Left hindlimb (tissue), 1 donor: ENCODE measurements around the gene HSD17B12.

ENCODE experiments used
- DNase-seq: peaks from one replicate; pipeline ENCODE4 v3.0.0-alpha.2; 2018

The HSD17B12 gene

DNA sequence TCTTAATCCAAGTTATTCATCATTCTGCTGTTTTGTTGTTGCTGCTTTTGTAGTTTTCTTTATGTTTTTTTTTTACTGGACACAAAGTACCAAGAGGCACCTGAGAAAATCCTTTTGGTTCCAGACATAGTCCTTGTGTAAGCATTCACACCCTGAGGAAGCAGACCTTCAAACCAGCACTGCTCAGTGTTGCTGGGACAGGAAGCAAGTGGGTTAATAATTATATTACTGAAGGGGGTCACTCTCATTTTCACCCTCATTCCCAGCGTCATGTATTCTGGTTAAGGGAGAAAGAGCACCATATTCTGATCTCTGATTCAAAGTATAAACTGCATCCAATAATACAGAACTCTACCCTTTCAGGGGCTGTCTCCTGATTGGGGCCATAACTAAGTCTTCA lies 194.2 kb downstream of the HSD17B12 start:
- DNase-seq: no peak

DNA sequence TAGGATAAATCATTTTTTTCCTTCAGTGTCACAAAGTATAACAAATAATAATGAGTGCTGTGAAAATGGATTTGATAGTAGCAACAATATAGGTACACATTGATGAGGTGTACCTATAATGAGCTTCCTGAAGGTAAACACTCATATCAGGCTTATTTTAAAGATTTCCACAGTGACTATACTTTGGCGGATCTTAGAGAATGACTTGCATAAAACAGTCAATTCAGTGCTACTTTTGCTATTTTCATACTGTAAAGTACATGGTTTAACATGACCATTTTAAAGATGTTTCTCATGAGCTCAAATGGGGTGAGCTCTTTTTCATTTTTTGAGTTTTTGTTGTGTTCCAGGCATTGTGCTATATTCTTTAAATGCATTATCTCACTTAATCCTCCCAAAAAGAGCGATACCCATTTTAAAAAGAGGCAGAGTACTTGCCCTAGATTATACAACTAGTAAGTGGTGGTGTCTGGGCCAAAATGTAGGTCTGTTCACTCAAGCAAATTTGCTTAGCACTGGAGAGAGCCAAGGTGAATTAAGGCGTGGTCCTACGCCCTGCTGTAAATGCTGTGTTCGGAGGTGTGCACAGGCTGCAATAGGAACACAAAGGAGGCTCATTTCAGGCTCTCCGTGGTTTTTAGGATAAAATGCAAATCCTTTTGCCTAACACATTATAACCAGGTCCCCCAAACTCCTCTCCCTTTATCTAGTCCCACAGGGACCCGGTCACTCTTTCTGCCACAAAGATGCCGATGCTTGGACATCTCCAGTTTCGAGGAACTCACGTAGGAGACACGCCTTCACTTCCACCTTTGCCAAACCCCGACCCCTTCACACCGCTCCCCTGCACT lies 199.5 kb downstream of the HSD17B12 start:
- DNase-seq: no peak

DNA sequence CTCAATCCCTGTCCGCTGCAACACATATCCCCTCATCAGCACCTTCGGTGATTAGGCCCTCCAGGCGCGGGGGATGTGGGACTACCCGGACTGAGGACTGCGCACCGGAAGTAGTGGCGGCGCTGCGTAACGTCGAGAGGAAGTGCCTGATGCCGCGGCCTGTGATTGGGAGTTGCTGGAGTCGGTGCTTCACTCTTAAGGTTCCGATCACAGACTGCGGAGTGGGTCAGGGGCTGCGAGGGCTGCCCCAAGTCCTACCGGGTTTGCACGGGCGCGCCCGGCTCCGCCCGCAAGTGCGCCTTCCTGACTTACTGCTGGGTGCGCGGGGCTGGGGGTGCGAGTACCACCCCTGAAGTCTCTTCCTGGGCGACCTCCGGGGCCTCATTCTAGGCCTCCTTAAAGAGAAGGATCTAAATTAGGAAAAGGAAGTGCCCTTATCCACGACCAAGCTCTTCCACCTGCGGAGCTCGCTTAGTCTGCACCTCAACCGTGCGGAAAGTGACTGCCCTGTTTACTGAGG lies 200.2 kb downstream of the HSD17B12 start, which contains the start of gene ALKBH3:
ALKBH3 (plus strand) TSS at position 192 of the 520 bp plus-strand sequence. CDS start 1,822 bp downstream, outside the sequence.
- peak; percentile 92 for DNase-seq

DNA sequence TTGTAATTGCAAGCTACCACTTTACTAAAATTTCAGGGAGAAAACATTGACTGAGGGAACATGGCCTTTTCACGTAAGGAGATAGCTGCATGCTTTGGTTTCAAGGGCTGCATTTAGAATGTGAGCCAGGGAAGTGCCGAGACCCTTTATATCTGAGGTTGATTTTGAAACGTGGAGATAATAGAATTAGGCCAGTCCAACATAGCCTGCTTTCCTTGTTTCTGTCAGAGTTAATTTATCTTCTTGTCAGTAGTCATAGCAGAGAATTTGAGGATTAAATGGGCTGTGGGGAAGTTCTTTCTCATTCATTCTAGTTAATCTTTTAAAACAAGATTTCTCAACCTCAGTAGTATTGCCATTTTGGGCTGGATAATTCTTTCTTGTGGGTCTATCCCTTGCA lies 212.3 kb downstream of the HSD17B12 start:
- no peak for DNase-seq

- no peak for DNase-seq
These were observed 214.0 kb downstream of the HSD17B12 start for GRCh38 chr11:43894546-43894945.

DNA sequence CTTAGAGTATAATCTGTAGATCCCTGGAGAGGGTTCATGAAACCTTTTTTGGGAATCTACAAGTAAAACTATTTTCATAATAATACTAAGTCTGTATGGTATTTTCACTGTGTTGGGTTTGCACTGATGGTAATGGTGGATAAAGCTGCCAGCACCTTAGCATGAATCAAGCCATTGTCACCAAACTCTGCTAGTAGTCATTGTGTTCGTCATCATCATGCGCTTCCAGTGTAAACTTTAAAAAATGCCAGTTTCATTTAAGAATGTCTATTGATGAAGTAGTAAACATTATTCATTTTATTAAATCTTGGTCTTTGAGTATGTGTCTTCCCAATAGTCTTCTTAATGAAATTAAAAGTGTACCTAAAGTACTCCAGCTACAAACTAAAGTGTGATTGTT lies 215.1 kb downstream of the HSD17B12 start:
- no peak for DNase-seq

DNA sequence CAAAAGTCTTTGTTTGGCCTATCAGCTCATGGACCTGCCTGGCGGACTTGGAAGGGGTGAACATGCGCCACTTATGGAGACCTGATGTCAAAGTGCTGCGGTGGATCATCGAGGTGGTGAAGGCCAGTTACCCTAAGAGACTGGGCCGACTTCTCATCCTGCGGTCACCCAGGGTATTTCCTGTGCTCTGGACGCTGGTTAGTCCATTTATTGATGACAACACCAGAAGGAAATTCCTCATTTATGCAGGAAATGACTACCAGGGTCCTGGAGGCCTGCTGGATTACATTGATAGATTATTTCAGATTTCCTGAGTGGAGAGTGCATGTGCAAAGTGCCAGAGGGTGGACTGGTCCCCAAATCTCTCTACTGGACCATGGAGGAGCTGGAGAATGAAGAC lies 218.0 kb downstream of the HSD17B12 start:
- DNase-seq: no peak

DNA sequence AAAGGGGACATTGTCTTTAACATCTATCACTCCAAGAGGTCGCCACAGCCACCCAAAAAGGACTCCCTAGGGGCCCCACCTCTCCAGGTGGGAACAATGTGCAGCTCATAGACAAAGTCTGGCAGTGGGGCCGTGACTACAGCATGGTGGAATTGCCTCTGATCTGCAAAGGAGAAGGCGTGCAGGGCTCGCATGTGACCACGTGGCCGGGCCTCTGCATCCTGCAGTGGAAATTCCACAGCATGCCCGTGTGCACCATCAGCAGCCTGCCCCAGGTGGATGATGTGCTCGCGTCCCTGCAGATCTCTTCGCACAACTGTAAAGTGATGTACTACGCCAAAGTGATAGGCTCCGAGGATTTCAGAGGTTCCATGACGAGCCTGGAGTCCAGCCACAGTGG lies 218.6 kb downstream of the HSD17B12 start:
- no peak for DNase-seq

DNA sequence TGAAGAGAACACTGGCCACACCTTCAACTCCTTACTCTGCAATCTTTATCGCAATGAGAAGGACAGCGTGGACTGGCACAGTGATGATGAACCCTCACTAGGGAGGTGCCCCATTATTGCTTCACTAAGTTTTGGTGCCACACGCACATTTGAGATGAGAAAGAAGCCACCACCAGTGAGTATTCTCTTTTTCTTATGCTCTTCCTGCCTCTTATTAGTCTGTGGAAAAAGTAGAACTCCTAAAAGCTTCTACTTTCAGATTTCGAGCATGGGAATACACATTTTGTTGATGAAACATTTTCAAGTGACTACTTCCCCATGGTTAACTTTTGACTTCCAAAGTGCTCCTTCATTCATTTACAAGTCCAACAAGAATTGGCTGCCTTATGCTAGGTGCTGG lies 221.0 kb downstream of the HSD17B12 start:
- DNase-seq: no peak

DNA sequence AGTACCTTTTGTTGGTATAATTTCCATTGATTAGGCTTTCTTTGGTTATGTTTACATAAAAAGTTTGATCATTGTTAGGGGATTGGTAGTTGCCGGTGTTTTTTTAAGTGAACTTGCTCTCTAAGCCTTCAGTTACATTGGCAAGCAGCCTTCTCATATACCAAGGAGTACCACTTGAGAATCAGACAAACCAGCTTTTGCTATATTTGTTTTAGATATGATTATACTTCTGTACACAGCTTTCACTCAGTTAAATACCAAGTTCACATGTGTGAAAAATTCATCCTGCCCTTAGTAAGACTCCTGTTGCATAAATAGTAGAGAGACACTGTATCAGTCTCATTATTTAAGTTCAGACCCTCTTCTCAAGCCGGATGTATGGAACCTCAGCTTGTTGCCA lies 222.5 kb downstream of the HSD17B12 start:
- DNase-seq: no peak

DNA sequence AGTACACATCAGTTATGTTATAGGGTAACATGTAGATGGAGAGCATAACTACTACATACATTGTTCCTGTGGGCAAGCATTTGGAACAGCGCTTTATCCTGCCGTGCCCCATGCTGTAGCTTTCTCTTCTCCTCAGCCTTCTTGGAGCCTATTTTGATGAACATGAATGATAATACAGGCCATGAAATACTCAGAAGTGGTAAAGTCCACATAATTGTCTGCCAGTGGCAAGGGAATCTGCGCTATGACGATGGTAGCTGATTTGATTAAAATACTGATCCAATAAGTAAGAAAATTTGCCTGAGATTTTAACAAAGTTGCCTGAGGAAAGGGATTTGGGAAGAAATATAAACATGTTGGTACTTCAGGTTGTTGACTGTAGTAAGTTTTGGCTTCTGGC lies 223.4 kb downstream of the HSD17B12 start:
- DNase-seq: no peak

DNA sequence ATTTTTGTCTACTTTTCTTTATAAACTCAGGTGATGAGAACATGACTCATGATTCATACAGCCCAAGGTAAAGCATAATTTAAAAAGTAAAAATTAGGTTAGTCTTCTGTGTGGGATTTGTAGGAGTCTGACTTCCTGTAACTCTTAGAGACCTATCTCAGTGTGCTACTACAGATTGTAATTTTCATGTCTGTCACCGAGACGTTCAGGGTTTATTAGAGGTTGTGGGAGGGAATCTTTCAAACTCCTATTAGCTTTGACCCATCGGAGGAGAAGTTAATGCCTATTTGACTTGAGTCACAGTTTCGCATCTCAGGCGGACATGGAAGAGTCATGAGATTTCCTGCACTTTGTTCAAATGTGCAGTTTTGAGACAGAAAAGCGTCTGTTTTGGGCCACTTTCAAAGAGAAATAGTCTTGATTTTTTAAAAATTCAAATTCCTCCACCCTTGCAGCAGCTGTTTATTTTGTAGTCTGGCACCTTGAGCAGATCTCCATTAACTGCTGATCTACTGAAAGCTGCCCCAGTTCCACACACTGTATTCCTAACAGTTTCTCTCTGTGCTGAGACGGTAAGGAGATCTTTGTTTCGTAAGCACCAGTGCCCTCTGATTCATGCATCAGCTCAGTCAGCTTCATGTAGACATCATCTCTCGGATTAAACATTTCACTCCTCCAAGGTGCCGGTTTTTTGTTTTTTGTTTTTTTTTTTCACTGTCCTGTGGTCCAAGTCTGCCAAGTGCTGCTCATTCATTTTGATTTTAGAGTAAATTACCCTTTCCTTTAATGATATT lies 224.4 kb downstream of the HSD17B12 start:
- DNase-seq: no peak

DNA sequence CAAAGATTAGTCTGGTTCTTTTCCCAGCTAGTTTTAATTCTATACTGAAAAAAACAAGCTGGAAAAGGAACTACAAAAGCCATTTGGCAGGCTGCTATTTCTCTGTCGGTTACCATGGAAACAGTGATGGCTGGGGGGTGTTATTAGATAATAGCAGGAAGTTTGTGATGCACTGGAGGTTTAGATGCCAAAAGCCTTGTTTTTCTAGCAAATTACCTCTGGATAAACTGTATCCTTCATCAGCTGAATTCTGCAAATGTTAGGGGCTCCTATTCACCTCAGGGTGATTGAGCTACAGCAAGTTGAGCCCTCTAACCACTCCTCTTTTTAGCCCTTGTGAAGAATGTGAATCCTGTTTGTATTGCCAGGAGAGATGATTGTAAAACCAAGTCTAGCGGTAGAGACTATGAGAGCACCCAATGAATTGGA lies 225.3 kb downstream of the HSD17B12 start:
- peak; percentile 47 for DNase-seq
